Liver (tissue), 9 donors: Measurements from ENCODE around the gene TTC23L. TPM values are rescaled to one million over a fixed set of nuclear protein-coding genes. Genes with fewer than 3 reads are reported as not detected.

Source experiments
- DNase-seq: peaks from one replicate; pipeline ENCODE4 v3.0.0-alpha.2; 2017; ENCODE audit warnings: low spot score
- H3K27ac ChIP-seq, 2 donors: one replicate each; pipeline ENCODE4 v1.7.0; 2013; ENCODE audit warnings: inconsistent platforms in 2 of 2, low read length in 2 of 2, control low read depth in 1 of 2, low read depth in 1 of 2, mild to moderate bottlenecking in 1 of 2
- H3K27me3 ChIP-seq, 4 donors: one replicate each; pipeline versions ENCODE4 v1.6.1 to v1.7.0; 2013; ENCODE audit warnings: low read length in 3 of 4, inconsistent platforms in 1 of 4, mild to moderate bottlenecking in 1 of 4, moderate library complexity in 1 of 4; ENCODE audit not compliant: control insufficient read depth in 4 of 4, insufficient read depth in 4 of 4
- H3K36me3 ChIP-seq, 4 donors: one replicate each; pipeline versions ENCODE4 v1.6.1 to v1.7.0; 2013; ENCODE audit warnings: low read length in 3 of 4, mild to moderate bottlenecking in 3 of 4, low read depth in 1 of 4, moderate library complexity in 1 of 4; ENCODE audit not compliant: control insufficient read depth in 4 of 4, insufficient read depth in 3 of 4
- H3K4me1 ChIP-seq, 4 donors: one replicate each; pipeline versions ENCODE4 v1.6.1 to v1.7.0; 2013; ENCODE audit warnings: low read length in 3 of 4, mild to moderate bottlenecking in 3 of 4, moderate library complexity in 1 of 4; ENCODE audit not compliant: control insufficient read depth in 4 of 4, insufficient read depth in 4 of 4
- H3K4me3 ChIP-seq, 3 donors: one replicate each; pipeline versions ENCODE4 v1.6.1 to v1.7.0; 2013; ENCODE audit warnings: low read length in 3 of 3, control low read depth in 1 of 3, low read depth in 1 of 3, mild to moderate bottlenecking in 1 of 3
- H3K9ac ChIP-seq, 2 donors: one replicate each; pipeline ENCODE4 v1.7.0; 2013; ENCODE audit warnings: low read length in 2 of 2, mild to moderate bottlenecking in 2 of 2, moderate library complexity in 2 of 2, control low read depth in 1 of 2, low read depth in 1 of 2
- H3K9me3 ChIP-seq, 4 donors: one replicate each; pipeline versions ENCODE4 v1.6.1 to v1.7.0; 2013; ENCODE audit warnings: low read length in 3 of 4; ENCODE audit not compliant: control insufficient read depth in 4 of 4
- ATF3 ChIP-seq: IDR thresholded peaks from 2 replicates; pipeline ENCODE4 v1.6.1; 2016; ENCODE audit warnings: antibody characterized with exemption
- CTCF ChIP-seq: fragments of 150-350 bp; IDR thresholded peaks from 2 replicates; pipeline ENCODE4 v1.5.1; 2017; ENCODE audit warnings: improper control_type of control experiment, low read depth, low read length; ENCODE audit not compliant: missing input control
- EGR1 ChIP-seq, 2 donors: IDR thresholded peaks; 2 replicates each; pipeline ENCODE4 v1.6.1; 2016 to 2018; ENCODE audit warnings: antibody characterized with exemption in 2 of 2, low read depth in 2 of 2
- FOXA1 ChIP-seq: IDR thresholded peaks from 2 replicates; pipeline ENCODE4 v1.6.1; 2016; ENCODE audit warnings: antibody characterized with exemption
- FOXA2 ChIP-seq: IDR thresholded peaks from 2 replicates; pipeline ENCODE4 v1.6.1; 2016; ENCODE audit warnings: antibody characterized with exemption
- GABPA ChIP-seq, 2 donors: IDR thresholded peaks in 1 of 2; conservative IDR thresholded peaks in 1 of 2; 2 replicates each; pipeline ENCODE4 v1.6.1; 2016; ENCODE audit warnings: antibody characterized with exemption in 2 of 2, mild to moderate bottlenecking in 1 of 2, moderate library complexity in 1 of 2
- HNF4A ChIP-seq, 2 donors: conservative IDR thresholded peaks; 2 replicates each; pipeline ENCODE4 v1.6.1; 2016; ENCODE audit warnings: antibody characterized with exemption in 2 of 2, mild to moderate bottlenecking in 2 of 2
- NR2F2 ChIP-seq: IDR thresholded peaks from 2 replicates; pipeline ENCODE4 v1.6.1; 2016; ENCODE audit warnings: antibody characterized with exemption
- RAD21 ChIP-seq, 2 donors: IDR thresholded peaks; 2 replicates each; pipeline ENCODE4 v1.6.1; 2016; ENCODE audit warnings: antibody characterized with exemption in 2 of 2, mild to moderate bottlenecking in 2 of 2
- REST ChIP-seq: IDR thresholded peaks from 2 replicates; pipeline ENCODE4 v1.6.1; 2016; ENCODE audit warnings: antibody characterized with exemption, mild to moderate bottlenecking
- TAF1 ChIP-seq: conservative IDR thresholded peaks from 2 replicates; pipeline ENCODE4 v1.6.1; 2016; ENCODE audit warnings: antibody characterized with exemption, mild to moderate bottlenecking
- YY1 ChIP-seq: IDR thresholded peaks from 2 replicates; pipeline ENCODE4 v1.6.1; 2016; ENCODE audit warnings: antibody characterized with exemption, mild to moderate bottlenecking
- ZBTB33 ChIP-seq: IDR thresholded peaks from 2 replicates; pipeline ENCODE4 v1.6.1; 2016; ENCODE audit warnings: antibody characterized with exemption
- WGBS: extraction: QIAGEN DNeasy Blood & Tissue Kit; methylation state at CpG from one replicate; pipeline ENCODE4 v1.1.7; 2013; 5-methylcytosine and 5-hydroxymethylcytosine counted together
- polyA plus RNA-seq, 2 donors: library from polyadenylated mRNA; stranded (reverse) in 1 of 2; unstranded in 1 of 2; fragments of 200-250 nt in 1 of 2; fragments of >200 nt in 1 of 2; fragmentation: Nextera tagmentation in 1 of 2; extraction: Ambion mirVana in 1 of 2; gene quantifications; one replicate each; pipeline versions ENCODE4 v1.2.1 to v1.2.3, GENCODE V29; 2013 to 2015
- total RNA-seq, 2 donors: library from RNA; depleted of rRNA; stranded (reverse); fragments of >200 nt; gene quantifications; one replicate each; pipeline ENCODE4 v1.2.3, GENCODE V29; 2014
- donor health status: healthy.
- donor health status: healthy.
- donor health status: healthy.
- donor health status: healthy.
- donor health status: healthy.

TTC23L gene
- total and polyA plus RNA-seq, 4 donors: 0.03 to 0.19 (median 0.08) TPM; not detected in 1

- Histone ChIP-seq H3K4me1 (no peaks in the 10 kb centered on the region), H3K9me3 (no peaks in the 10 kb centered on the region), H3K4me3 (no peak overlapping the region), H3K9ac (no peak overlapping the region), H3K27me3 (no peaks in the 10 kb centered on the region), H3K27ac (no peak overlapping the region), H3K36me3 (no peaks in the 10 kb centered on the region)
- 88% methylated on average over 3 of the region's 3 CpGs for WGBS
- no peak for TF ChIP-seq REST
- DNase-seq: no peak
Measured at GRCh38 chr5:34857161-34857560, 18.2 kb downstream of the TTC23L start.

- no peak overlapping the region for H3K27ac ChIP-seq
- no peaks in the 10 kb centered on the region for H3K4me1 ChIP-seq
- H3K36me3 ChIP-seq: no peaks in the 10 kb centered on the region
- 100% methylated on average over 1 of the region's 1 CpG for WGBS
- H3K9me3 ChIP-seq: no peaks in the 10 kb centered on the region
- no peak for TF ChIP-seq YY1
- no peak for TF ChIP-seq HNF4A (conservative IDR thresholded peaks at IDR 0.05)
- TF ChIP-seq ATF3: no peak
- no peak for TF ChIP-seq CTCF
- no peak for TF ChIP-seq NR2F2
- no peak for TF ChIP-seq EGR1 (IDR thresholded peaks at IDR 0.05; ENCODE audit: low read depth in 2 of 2)
- no peak for TF ChIP-seq ZBTB33
- no peak for TF ChIP-seq GABPA (IDR thresholded peaks at IDR 0.05 in 1 of 2, conservative IDR thresholded peaks at IDR 0.05 in 1 of 2)
- no peak for TF ChIP-seq TAF1
- no peak for TF ChIP-seq FOXA1
- TF ChIP-seq REST: no peak
- no peak for TF ChIP-seq FOXA2
- TF ChIP-seq RAD21 (IDR thresholded peaks at IDR 0.05): no peak
- DNase-seq: no peak
- no peaks in the 10 kb centered on the region for H3K27me3 ChIP-seq
- H3K4me3 ChIP-seq: no peak overlapping the region
- H3K9ac ChIP-seq: no peak overlapping the region
Measured at GRCh38 chr5:34857894-34858293, 18.9 kb downstream of the TTC23L start.
